HG03457 (cell line): ENCODE measurements around the gene VCL.
A peak's percentile ranks its signal among the peaks of the same experiment; 100 is the strongest.
"Not testable (repeated sequence)": the region's sequence is repeated elsewhere in the genome, so short reads cannot be mapped to it uniquely, and the experiment has no call there.

Experiments
- ATAC-seq: cut with Tn5 transposase; IDR thresholded peaks from one replicate; pipeline ENCODE4 v1.9.1; 2021; ENCODE audit warnings: moderate number of reproducible peaks; ENCODE audit not compliant: unreplicated experiment

The VCL gene

DNA sequence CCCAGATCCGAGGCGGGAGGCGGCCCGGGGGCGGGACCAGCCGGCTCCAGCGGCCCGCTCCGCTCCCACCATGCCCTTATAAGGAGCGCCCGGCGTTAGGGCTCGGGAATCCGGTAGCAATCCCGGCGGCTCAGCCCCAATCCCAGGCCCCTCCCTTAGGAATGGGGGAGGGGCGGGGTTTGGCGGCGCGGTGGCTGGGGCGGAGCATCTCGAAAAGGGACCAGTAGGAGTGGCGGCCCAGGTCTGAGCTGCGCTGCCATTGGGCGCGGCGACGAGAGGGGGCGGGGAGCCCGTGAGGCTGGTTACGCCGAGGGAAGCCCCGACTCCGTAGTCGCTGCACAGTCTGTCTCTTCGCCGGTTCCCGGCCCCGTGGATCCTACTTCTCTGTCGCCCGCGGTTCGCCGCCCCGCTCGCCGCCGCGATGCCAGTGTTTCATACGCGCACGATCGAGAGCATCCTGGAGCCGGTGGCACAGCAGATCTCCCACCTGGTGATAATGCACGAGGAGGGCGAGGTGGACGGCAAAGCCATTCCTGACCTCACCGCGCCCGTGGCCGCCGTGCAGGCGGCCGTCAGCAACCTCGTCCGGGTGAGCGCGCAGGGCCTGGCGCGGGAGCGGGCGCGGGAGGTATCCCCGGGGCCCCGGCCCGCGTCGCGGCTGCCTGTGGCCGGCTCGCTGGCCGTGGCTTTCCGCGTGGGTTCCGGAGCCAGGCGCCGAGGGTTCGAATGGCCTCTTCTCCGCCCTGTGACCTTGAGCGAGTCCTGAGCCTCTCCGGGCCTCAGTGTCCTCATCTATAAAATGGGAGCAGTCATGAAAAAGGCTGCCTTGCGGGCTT, at the start of gene VCL:
VCL (plus strand) TSS at position 330 of the 836 bp plus-strand sequence; CDS start at position 422, 92 bp downstream.
- ATAC-seq: peak; percentile 95

DNA sequence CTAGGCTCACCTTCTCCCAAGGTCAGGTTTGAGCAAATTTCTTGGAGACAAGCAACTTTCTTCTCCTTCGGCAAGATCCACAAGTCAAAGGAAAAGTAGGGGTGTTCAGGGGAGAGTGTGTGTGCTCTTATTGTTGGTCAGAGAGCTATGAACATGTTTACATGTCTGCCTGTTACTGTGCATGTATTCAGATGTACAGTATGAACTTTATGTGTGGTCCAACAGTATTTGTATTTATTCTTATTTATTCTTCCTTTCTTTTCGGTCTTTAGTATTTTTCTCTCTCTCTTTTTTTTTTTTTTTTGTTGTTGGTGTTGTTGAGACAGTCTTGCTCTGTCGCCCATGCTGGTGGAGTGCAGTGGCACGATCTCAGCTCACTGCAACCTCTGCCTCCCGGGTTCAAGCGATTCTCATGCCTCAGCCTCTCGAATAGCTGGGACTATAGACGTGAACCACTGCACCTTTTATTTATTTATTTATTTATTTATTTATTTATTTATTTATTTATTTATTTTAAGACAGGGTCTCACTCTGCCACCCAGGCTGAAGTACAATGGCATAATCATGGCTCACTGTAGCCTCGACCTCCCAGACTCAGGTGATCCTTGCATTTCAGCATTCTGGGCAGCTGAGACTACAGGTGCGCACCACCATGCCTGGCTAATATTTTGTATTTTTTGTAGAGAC, 48.8 kb upstream of the VCL start:
- no peak for ATAC-seq

DNA sequence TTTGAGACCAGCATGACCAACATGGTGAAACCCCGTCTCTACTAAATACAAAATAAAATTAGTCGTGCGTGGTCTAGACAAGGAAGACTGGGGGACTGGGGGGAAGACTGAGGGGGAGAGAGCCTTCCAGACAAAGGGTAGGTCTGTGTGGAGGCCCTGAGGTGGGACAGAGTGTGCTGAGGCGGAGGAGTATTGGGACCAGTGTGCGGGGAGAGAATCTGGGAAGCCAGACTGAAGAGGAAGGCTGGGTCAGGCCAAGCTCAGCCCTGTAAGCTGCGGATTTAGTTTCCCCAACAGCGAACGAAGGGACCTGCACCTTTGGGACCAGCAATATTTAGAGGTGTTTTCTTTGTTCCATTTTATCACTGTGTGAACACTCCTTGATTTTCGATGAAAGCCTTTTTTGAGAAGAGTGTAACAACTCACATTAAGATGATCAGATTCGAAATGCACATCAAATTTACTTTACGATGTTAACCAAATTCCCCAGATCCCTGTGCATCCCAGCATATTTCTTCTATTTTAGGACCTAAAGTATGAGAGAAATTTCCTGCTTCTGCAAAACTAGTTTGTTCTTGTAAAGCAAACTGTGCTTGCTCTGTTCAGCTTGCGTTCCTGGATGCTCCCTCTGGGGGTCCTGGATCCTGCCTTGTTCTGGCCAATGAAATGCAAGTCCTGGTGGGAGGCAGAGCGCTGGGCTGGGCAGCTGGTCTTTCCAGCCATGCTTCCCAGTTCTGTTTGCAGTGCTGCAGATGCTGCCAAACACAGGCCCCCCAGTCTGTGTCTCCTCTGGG, 47.6 kb upstream of the VCL start:
- no peak for ATAC-seq

DNA sequence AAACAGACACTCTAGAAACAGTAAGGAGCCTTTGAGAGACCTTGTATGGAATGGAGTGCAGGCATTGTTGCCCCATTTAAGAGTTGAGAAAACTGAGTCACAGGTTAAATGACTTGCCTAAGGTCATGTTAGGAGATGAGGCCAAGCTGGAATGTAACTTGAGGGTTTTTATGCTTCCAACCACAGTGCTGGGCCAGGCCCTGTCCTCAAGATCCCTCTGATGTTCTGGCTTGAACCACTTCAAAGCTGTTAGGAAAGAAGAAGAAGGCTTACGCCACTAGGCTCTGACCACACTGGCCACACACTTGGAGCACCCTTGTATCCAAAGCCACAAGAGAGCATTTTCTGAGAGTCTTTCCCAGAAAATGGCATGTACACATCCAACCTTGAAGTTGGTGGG, 44.3 kb upstream of the VCL start:
- no peak for ATAC-seq

DNA sequence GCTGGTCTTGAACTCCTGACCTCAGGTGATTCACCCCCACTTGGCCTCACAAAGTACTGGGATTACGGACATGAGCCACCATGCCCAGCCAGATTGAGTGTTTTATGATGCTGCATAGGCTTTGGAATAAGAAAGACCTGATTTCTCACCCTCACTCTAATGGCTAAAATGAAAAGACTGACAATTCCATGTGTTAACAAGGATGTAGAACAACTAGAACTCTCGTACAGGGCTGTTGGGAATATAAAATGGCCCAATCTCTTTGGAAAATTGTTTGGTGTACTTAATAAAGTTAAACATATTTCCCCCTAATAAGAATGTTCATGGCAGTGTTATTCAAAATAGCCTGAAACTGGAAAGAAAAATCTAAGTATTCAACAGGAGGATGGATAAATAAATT, 43.2 kb upstream of the VCL start:
- ATAC-seq: no peak

DNA sequence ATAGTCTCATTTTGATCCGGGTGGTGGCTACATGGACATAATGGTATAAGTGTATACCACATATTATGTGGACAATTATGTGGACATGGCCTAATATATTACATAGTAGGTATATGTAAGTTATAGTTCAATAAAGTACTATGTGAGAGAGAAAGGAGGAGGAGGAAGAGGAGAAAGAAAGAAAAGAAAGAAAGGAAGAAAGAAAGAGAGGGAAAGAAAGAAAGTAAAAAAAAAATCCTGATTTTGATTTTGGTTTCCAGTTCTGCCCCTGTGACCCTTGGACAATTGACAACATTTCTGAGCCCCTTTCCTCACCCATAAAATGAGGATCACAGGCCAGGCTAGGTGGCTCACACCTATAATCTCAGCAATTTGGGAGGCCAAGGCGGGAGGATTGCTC, 42.2 kb upstream of the VCL start:
- ATAC-seq: no peak

DNA sequence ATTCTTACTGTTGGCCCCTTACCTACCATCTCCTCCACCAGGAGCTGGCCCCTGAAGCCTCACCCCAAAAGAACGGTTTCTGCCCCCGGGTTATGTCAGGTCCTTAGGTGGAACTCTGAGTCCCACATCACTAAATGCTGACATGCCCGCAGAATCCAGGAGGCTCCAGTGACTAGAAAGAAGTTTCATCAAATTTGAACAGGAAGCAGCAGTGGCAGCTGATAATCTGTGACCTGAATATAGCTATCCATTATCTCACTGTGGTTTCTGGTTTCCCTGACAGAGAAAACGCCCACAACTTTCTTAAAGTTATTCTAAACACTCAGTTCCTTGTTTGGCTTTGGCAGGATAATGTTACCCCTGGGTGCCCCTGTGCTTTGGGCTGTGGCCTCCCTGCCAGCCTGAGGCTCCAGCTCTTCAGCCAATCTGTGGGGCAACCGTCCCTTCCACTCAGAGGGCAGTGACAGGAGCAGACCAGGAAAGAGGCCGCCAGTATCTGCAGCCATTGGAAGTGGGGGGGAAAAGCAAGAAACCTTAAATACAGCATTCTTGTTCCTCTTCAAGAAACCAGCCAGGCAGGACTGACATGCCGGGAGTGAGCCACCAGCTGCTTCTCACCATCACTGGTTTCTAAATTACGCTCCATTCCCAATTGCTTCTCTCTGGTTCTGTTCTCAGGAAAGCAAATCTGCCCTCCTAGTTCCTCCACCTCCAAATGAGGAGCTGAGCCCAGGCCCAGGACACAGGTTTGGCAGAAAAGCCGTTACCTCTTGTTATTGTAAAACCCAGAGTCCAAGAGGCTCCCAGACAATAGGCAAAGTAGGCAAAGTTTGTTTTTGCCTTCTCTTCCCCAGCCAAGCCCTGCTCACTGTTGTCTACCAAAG, 41.2 kb upstream of the VCL start:
- no peak for ATAC-seq

DNA sequence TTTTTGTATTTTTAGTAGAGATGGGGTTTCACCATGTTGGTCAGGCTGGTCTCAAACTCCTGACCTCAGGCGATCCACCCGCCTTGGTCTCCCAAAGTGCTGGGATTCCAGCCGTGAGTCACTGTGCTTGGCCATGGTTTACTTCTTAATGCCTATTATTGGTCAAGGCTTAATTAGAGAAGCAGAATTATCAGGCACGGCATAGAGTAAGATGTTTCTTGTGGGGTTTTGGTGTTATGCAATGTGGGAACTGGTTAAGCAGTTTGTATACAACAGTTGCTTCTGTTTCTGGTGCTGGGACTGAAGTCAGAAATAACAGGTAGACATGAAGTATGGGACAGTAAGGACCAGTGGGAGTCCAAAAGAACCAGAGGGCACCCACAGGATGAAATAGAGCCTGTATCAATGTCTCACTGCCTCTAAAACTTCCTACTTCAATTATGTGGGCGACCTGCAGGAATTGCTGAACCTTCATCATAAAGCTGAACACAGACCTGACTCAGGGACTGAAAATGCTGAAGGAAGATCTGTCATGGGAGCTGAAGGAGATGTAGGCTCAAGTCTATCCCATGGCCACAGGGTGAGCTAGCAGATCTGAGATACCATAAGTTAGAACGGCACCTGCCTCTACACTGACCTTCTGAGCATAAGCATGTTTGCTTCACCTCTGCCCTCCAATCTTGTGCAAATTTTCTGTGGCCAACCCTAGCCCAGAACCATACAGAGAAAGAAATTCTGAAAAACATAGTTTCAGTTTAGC, 38.3 kb upstream of the VCL start:
- ATAC-seq: no peak

DNA sequence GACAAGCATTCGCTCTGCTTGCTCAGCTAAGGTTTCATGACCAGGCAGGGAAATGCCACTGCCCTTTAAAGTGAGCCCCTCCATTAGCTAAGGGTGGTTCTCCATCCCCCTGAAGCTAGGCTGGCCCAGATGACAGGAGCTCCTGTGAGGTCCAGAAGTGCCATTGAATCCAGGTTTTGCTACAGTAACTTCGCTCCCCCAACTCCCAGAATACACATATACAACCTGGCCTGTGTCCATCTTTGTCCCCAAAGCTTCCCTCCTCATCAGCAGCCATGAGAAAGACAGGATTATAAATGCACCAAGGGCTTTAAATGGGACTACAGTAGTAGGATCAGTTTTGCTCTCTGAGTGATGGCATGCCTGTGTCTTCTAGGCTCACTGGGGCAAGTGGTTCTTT, 35.5 kb upstream of the VCL start:
- ATAC-seq: no peak

DNA sequence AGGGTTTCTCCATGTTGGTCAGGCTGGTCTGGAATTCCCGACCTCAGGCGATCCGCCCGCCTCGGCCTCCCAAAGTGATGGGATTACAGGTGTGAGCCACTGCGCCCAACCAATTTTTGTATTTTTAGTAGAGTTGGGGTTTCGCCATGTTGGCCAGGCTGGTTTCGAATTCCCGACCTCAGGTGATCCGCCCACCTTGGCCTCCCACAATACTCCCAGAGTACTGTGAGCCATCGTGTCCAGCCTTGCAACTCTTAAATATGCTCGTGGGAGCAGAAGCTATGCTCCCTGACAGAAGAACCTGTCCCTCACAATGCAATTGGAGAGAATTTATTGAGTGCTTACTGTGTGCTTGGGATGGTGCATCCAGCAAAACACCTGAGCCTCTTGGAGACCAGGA, 34.4 kb upstream of the VCL start:
- ATAC-seq: not testable (repeated sequence)

DNA sequence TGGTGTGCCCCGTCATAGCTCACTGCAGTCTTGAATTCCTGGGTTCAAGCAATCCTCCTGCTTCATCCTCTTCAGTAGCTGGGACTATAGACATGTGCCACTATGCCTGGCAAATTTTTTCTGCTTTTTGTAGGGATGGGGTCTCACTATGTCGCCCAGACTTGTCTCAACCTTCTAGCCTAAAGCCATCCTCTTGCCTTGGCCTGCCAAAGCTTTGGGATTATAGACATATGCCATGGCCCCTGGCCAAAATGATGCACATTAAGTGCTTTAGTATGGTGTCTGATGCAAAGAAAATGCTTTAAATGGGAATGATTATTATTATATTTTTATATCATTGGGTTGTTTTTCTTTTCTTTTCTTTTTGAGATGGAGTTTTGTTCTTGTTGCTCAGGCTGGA, 33.2 kb upstream of the VCL start:
- no peak for ATAC-seq

DNA sequence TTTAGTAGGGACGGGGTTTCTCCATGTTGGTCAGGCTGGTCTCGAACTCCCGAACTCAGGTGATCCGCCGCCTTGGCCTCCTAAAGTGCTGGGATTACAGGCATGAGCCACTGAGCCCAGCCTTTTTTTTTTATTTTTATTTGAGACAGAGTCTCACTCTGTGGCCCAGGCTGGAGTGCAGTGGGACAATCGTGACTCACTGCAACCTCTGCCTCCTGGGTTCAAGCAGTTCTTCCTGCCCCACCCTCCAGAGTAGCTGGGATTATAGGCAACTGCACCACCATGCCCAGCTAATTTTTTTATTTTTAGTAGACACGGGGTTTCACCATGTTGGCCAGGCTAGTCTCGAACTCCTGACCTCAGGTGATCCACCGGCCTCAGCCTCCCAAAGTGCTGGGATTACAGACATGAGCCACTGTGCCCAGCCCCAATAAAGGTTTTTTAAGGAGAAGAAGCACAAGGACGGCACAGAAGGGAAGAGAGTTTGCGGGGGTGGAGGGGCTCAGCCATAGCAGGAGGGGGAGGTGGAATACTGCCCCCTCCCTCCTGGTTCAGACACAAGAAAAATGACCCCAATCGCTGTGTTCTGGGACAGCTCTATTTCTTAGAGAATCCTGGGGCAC, 32.5 kb upstream of the VCL start:
- not testable (repeated sequence) for ATAC-seq

DNA sequence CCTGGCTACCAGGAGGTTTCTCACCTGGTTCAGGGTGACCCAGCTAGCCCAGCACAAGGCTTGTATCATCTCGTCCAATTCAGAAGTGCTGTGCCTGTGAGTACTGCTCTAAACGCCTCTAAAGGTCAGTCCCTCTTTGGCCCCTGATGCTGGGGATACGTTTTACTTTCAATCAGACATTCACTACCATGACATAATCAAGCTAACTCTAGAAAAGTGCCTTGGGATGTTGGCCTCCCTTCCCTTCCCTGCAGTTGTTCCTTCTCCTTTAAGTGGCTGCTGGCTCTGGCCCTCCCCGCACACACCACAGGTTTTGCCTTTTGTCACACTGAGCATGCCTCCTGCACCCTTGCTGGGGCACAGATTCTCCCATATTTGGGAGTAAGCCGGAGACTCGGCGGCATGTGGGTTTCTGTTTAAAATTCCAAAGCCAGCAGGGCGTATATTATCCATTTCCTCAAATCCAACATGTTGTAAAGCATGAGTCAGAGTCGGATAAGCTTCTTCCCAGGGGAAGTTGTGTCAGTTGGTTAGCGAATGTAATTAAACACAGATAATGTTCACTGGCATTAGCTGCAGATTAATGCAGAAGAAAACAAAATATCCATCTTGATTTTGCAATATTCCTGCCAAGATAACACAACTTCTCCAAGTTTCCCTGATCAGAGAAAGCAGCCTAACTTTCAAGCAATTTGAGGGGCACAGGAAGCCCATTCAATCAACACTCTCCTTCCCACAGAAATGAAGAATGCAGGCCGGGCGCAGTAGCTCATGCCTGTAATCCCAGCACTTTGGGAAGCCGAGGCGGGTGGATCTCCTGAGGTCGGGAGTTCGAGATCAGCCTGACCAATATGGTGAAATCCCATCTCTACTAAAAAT, 31.8 kb upstream of the VCL start:
- no peak for ATAC-seq

DNA sequence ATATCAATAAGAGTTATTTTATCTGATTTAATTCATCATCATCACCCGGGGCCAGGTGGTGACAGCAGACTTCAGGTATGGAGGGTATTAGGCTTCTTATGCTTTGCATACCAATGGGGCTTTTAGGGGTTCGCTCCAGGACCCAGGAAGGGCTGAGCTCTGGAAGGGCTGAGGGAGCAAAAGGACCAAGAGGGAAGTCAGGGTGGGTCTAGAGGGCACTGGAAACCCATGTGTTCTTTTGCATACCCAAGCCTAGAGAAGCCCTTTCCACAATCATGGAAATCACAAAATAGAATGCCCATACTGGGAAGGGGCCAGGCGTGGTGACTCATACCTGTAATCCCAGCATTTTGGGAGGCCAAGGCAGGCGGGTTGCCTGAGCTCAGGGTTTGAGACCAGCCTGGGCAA, 30.9 kb upstream of the VCL start:
- no peak for ATAC-seq

DNA sequence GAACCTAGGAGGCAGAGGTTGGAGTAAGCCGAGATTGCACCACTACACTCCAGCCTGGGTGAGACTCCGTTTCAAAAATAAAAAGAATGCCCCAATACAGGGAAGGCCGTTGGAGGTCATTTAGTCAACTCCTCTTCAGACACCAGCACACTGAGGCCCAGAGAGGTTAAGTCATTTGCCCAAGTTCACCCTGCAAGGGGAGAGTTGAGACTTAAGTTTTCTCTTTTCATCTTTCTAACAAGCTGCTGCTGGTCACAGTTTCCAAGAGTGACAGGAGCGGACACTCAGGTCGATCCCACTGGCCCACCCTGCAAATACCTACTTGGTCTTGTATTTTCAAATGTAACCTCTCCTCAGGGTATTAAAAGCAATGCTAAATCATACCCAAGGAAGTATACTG, 30.4 kb upstream of the VCL start:
- no peak for ATAC-seq

DNA sequence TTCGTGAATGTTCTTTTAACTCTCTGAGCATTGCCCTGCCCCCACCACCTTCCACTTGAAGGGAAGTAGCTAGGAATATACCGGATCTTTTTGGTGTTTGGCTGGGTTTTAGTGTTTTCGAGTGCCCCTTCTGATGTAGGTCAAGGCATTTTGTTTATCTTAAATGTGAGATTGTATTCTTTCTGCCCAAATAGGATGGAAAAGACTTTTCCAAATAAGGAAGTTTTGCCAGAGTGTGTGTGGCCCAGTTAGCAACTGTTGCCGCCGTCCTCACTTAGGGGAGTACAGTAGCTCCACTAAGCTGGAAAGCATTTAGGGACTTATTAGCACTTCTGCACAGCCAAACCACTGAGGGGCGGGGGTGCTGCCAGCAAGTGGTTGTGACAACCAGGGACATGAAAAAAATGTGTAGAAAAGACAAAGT, 29.8 kb upstream of the VCL start:
- ATAC-seq: no peak

DNA sequence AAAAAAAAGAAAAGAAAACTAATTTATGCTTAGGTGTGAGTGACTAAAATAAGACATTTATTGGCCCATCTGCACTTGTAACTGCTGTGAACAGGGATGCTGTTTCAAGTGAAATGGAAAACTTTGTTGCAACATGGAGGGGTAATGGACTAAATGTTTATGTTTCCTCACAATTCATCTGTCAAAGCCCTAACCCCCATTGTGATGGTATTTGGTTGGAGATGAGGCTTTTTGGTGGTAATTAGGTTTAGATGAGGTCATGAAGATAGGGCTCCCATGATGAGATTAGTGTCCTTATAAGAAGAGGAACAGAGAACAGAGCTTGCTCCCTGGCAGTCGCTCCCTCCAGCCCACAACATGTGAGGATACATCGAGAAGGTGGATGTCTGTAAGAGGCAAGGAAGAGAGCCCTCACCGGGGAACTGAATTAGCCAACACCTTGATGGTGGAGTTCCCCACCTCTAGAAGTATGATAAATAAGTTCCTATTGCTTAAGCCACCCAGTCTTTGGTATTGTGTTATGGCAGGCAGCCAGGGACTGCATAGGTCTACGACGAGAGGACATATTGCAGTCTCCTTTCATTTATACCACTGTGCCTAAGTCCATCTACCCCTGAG, 28.6 kb upstream of the VCL start:
- no peak for ATAC-seq

DNA sequence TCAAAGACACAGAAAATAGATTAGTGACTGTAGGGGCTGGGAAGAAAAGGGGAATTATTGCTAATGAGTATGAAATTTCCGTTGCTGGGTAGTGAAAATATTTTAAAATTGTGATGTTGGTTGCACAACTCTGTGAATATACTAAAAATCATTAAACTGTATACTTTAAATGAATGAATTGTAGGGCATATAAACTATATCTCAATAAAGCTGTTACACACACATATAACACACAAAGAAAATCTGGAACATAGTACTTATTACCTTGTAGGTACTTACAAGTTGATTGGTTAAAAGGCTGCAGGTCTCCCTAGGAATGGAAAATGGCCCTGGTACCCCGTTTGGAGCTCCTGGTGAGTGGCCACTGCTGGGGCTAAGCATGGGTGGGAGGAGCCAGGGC, 27.1 kb upstream of the VCL start:
- ATAC-seq: no peak
